ENCODE results near the gene DOCK7.
"Not testable (repeated sequence)": the region's sequence is repeated elsewhere in the genome, so short reads cannot be mapped to it uniquely, and the experiment has no call there.

Gene DOCK7, protein sequence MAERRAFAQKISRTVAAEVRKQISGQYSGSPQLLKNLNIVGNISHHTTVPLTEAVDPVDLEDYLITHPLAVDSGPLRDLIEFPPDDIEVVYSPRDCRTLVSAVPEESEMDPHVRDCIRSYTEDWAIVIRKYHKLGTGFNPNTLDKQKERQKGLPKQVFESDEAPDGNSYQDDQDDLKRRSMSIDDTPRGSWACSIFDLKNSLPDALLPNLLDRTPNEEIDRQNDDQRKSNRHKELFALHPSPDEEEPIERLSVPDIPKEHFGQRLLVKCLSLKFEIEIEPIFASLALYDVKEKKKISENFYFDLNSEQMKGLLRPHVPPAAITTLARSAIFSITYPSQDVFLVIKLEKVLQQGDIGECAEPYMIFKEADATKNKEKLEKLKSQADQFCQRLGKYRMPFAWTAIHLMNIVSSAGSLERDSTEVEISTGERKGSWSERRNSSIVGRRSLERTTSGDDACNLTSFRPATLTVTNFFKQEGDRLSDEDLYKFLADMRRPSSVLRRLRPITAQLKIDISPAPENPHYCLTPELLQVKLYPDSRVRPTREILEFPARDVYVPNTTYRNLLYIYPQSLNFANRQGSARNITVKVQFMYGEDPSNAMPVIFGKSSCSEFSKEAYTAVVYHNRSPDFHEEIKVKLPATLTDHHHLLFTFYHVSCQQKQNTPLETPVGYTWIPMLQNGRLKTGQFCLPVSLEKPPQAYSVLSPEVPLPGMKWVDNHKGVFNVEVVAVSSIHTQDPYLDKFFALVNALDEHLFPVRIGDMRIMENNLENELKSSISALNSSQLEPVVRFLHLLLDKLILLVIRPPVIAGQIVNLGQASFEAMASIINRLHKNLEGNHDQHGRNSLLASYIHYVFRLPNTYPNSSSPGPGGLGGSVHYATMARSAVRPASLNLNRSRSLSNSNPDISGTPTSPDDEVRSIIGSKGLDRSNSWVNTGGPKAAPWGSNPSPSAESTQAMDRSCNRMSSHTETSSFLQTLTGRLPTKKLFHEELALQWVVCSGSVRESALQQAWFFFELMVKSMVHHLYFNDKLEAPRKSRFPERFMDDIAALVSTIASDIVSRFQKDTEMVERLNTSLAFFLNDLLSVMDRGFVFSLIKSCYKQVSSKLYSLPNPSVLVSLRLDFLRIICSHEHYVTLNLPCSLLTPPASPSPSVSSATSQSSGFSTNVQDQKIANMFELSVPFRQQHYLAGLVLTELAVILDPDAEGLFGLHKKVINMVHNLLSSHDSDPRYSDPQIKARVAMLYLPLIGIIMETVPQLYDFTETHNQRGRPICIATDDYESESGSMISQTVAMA (N-terminal part only)

GRCh38 chr1:62687903-62688686 lies at the start of gene DOCK7:
DOCK7 (minus strand) TSS chr1:62688386; CDS start chr1:62688264, 122 bp downstream.
- DNase-seq = peak; percentile 53

- DNase-seq = no peak
Observed at GRCh38 chr1:62735491-62736171, 47.4 kb upstream of the DOCK7 start.

GRCh38 chr1:62732331-62732730 lies 44.1 kb upstream of the DOCK7 start:
- no peak for DNase-seq

DNA sequence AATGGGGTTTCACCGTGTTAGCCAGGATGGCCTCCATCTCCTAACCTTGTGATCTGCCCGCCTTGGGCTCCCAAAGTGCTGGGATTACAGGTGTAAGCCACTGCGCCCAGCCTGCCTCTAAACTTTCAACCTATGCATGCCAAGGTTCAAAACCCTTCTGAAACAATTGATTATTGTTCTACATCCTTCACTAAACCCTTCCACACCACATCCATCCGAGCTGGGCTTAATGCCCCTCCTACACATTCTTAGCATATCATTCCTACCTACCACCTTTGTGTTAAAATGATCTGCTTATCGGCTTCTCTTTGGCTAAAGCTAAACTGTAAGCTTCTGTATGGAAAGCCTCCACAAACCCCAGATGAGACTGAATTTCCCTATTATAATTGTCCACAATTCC lies 40.8 kb upstream of the DOCK7 start:
- DNase-seq = no peak

DNA sequence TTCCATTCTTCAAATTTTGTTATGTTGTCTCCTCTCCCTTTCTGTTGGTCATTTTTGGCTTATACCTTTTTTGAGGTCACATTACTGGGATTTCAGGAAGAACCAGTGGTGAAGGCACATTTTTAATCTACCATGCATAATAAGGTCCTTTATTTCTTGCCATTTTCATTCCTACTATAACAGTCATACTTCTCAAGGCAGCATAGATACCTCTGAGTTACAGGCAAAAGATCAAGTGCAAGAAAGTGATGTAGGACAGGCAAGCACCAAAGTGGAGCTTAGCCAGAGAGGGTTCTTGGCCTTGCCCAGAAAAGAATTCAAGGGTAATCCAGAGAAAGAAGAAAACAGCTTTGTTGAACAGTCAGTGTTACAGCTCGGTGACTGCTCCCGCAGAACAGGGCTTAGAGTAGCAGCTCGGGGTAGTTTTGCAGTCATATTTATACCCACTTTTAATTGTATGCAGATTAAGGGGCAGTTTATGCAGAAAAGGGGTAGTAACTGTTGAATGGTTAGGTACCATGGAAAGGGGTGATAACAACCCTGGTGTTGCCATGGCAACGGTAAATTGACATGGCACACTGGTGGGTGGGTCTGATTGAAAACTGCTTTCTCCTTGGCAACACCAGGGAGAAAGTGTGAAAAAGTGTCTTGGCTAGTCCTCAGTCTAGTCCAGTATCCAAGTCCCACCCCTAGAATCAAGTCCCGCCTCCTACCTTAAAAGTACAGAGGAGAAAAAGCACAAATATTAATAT lies 39.6 kb upstream of the DOCK7 start:
- DNase-seq = no peak

GRCh38 chr1:62726011-62726442 lies 37.8 kb upstream of the DOCK7 start:
- DNase-seq = no peak

- no peak for DNase-seq
Observed at GRCh38 chr1:62725255-62725654, 37.1 kb upstream of the DOCK7 start.

DNA sequence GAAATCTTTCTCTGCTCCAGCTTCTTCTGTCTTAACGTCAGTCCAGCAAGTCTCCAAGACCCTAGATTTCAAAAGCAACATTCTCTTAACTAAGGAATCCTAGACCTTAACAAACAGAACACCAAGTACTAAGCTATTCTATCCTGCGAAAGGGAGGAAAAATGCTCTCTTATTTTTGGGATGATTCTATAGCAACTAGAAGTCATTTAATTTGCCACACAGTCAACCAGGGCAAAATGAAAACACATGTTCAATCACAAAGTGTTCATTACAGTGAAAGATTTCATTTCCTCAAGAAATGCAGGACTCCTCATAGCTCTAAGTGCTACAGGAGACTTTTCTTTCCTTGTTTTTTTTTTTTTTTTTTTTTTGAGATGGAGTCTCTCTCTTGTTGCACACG lies 36.2 kb upstream of the DOCK7 start:
- DNase-seq = no peak

DNA sequence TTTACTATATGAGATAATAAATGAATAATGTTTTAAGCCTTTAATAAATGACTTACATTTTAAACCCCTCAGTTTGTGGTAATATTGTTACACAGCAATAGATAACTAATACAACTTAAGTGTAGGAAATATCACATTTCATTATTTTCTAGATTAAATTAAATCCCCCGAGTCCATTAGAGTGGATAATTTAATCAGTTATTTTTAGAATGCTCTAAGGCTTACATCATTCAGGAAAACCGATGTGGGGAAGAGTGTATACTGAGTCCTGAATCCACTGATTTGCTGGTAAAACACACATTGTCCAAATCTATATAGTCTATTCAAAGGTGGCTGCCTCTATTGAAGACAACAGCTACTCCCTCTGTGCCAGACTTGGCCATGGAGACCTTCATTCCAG lies 35.7 kb upstream of the DOCK7 start:
- DNase-seq = no peak

GRCh38 chr1:62722796-62723195 lies 34.6 kb upstream of the DOCK7 start:
- DNase-seq = no peak

DNA sequence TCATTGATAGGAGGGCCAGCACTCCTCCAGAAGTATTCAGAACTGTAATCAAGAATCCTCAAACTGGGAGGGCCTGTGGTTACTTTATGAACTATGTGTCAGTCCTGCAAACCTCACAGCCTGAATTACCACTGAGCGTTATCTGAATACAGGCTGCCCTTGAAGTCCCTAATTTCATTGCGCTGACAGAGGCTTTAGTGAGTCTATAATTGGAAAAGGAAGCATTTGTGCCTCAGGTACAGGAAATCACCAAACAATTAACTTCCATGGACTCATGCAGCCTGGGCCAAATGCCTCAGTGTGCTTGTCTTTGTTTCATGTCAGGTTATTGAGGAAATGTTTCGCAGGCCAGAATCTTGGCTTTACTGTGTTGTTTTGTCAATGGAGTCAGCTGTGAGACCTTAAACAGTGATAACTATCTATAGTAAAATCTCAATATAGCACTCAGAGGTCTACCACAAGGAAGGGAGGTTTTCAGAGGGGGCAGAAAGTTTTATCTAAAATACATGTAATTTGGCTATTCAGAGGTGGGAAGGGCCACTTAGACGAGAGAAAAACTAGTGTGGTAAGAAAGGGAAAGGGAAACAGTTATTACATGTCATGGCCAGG lies 32.9 kb upstream of the DOCK7 start:
- DNase-seq = no peak

DNA sequence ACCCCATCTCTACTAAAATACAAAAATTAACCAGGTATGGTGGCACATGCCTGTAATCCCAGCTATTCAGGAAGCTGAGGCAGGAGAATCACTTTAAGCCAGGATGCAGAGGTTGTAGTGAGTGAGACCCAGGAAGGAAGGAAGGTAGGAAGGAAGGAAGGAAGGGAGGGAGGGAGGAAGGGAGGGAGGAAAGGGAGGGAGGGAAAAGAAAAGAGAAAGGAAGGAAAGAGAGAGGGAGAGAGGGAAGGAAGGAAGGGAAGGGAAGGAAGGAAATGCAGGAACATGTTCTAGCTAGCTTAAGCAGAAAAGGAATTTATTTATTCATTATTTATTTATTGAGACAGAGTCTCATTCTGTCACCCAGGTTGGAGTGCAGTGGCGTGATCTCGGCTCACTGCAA lies 30.2 kb upstream of the DOCK7 start:
- not testable (repeated sequence) for DNase-seq

DNA sequence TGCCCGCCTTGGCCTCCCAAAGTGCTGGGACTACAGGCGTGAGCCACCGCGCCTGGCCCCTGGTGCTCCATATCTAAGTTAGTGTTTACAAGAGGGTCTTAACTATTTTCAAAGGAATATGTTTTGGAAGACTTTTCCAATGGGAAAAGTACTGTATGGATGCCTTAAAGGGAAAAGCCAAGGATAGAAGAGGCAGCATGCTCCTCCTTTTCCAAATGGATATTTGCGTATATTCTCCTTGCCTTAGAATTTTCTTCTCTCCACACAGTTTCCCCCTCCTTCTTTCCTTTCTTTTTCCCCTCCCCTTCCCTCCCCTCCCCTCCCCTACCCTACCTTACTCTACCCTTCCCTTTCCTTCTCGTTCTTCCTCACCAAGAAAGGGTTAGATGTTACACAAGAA lies 29.3 kb upstream of the DOCK7 start:
- DNase-seq = no peak

GRCh38 chr1:62716397-62716796 lies 28.2 kb upstream of the DOCK7 start:
- DNase-seq = no peak

GRCh38 chr1:62712336-62713243 lies 24.4 kb upstream of the DOCK7 start:
- no peak for DNase-seq

- DNase-seq = no peak
Observed at GRCh38 chr1:62707744-62708120, 19.5 kb upstream of the DOCK7 start.

GRCh38 chr1:62706985-62707743 lies 19.0 kb upstream of the DOCK7 start:
- DNase-seq = no peak

GRCh38 chr1:62698161-62698560 lies 10.0 kb upstream of the DOCK7 start:
- DNase-seq = not testable (repeated sequence)

DNA sequence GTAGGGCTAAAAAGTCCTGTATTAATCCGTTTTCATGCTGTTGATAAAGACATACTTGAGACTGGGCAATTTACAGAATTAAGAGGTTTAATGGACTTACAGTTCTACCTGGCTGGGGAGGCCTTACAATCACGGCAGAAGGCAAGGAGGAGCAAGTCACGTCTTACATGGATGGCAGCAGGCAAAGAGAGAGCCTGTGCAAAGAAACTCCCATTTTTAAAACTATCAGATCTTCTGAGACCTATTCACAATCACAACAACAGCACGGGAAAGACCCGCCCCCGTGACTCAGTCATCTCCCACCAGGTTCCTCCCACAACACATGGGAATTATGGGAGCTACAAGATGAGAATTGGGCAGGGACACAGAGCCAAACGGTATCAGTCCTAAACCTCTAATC lies 6.3 kb upstream of the DOCK7 start:
- DNase-seq = not testable (repeated sequence)
